B cell (primary cell): ENCODE data around the gene ZBTB12.

Experiments
- CTCF ChIP-seq: fragments of 200-600 bp; IDR thresholded peaks from one replicate; pipeline ENCODE4 v1.8.0; 2022; ENCODE audit warnings: antibody characterized with exemption, mild to moderate bottlenecking
- EZH2 ChIP-seq: IDR thresholded peaks from 2 replicates; pipeline ENCODE4 v1.6.1; 2012; ENCODE audit warnings: borderline replicate concordance, low read depth, mild to moderate bottlenecking, moderate library complexity, low read length; ENCODE audit not compliant: insufficient read depth, poor library complexity, severe bottlenecking

GRCh38 chr6:31915351-31915750 is 13.5 kb upstream of the ZBTB12 start:
- TF ChIP-seq EZH2 (no peak), CTCF (no peak)
